Measurements from ENCODE around the gene TMEM255B.

The TMEM255B gene

GRCh38 chr13:113861433-113862030, 102.5 kb downstream of the TMEM255B start:
- no peak for DNase-seq (ENCODE audit: low spot score)

- no peak for DNase-seq (ENCODE audit: low spot score)
Observed at GRCh38 chr13:113862191-113862930, 103.3 kb downstream of the TMEM255B start.

DNA sequence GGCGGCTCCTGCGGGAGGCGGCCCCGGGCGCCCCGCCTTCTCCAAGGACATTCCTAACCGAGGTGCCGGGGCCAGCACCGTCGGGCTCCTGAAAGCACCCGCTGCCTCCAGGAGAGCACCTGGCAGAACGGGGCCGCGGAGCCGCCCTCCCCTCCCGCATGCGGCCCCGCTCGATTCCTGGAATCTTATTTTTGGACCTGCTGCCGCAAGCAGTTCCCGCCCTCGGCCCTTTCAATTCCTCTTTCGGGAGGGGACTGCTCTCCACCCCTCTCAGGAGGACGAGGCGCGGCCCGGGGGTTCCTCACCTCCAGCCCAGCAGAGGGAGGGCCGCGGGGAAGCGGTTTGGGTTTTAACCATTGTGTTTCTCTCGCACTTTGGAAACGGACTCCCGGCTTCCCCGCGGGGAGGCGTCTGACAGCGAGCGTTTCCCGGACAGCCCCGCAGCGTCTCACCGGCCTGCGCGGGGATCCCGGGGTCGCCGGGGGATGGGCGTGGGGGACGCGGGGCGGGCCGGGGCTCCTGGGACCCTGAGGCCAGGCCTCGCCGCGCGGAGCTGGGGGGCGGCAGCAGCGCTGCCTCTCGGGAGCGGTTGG, 104.0 kb downstream of the TMEM255B start:
- no peak for DNase-seq (ENCODE audit: low spot score)

GRCh38 chr13:113863524-113864272, 104.7 kb downstream of the TMEM255B start, which contains the start of gene GAS6:
TSS of gene GAS6 (minus strand) at chr13:113864076. CDS start at chr13:113863920, 156 bp downstream.
- DNase-seq (ENCODE audit: low spot score) = no peak

DNA sequence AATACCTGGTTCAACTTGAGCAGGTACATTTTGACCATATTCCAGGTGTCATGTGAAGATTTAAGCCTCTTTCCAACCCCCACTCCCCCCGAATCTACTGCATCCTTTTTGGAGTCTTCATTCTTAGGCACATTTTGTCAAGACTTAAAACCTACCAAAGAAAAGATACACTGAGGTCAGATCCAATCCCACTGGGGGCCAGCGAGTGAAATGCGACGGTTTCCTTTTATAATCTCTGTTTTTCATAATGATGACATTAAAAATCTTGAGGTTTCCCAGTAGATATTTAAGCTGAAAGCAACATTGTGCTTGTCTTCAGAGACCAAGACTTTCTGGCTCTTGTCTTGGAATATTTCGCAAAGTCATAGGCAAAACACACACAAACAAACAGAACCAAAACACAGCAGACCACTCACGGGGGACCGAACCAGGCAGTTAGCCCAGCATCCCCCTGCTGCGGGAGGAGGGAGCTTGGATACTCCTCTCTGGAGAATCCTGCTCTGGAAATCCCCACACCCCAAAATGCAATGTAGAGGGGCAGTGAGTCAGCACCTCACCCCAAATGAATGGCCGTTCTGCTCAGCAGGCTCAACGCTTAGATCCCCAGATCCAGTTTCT, 105.4 kb downstream of the TMEM255B start:
- no peak for DNase-seq (ENCODE audit: low spot score)

GRCh38 chr13:113865427-113865826, 106.4 kb downstream of the TMEM255B start:
- no peak for DNase-seq (ENCODE audit: low spot score)
